Right lobe of liver (tissue), 6 donors: ENCODE results near the gene SLC35C1. TPM values are rescaled to one million over a fixed set of nuclear protein-coding genes. Genes with fewer than 3 reads are reported as not detected.

Experiments
- ATAC-seq, 4 donors: fragments of 200-7000 bp; cut with Tn5 transposase; one replicate each; pipeline ENCODE4 v1.9.1; 2020; ENCODE audit warnings: mild to moderate bottlenecking in 4 of 4, moderate library complexity in 4 of 4
- DNase-seq, 3 donors: peaks; one replicate each; pipeline ENCODE4 v3.0.0-alpha.2; 2020
- H3K27ac ChIP-seq, 3 donors: fragments of 200-600 bp; one replicate each; pipeline ENCODE4 v1.8.0; 2022
- H3K27me3 ChIP-seq, 2 donors: fragments of 200-600 bp; one replicate each; pipeline ENCODE4 v1.8.0; 2022
- H3K36me3 ChIP-seq, 4 donors: fragments of 200-600 bp; sonication (generic) in 1 of 4; one replicate each; pipeline versions ENCODE4 v1.5.1 to v1.8.0; 2017 to 2022; ENCODE audit warnings: control low read depth in 1 of 4
- H3K4me1 ChIP-seq, 4 donors: fragments of 200-600 bp; sonication (generic) in 1 of 4; one replicate each; pipeline versions ENCODE4 v1.5.1 to v1.8.0; 2017 to 2022; ENCODE audit warnings: control low read depth in 1 of 4
- H3K4me3 ChIP-seq, 3 donors: fragments of 200-600 bp; one replicate each; pipeline ENCODE4 v1.8.0; 2022
- H3K9me3 ChIP-seq, 4 donors: fragments of 200-600 bp; sonication (generic) in 1 of 4; one replicate each; pipeline versions ENCODE4 v1.5.1 to v1.8.0; 2017 to 2022; ENCODE audit warnings: control low read depth in 1 of 4
- POLR2A ChIP-seq: fragments of 450-650 bp; IDR thresholded peaks from one replicate; pipeline ENCODE4 v1.6.1; 2017; ENCODE audit warnings: antibody characterized with exemption, mild to moderate bottlenecking
- WGBS: methylation state at CpG from one replicate; pipeline ENCODE4 v1.1.6; 2018; ENCODE audit warnings: low coverage, low lambda C conversion rate; ENCODE audit not compliant: insufficient coverage; ENCODE audit errors: missing lambda C conversion rate; 5-methylcytosine and 5-hydroxymethylcytosine counted together
- intact Hi-C, 2 donors: fragments of 100-400 bp; cut with DNase I; formaldehyde crosslinking; loops; one replicate each; pipeline versions ENCODE4 v1.11.2 to v1.14.1; 2022
- total RNA-seq, 6 experiments: library from RNA; depleted of rRNA in 2 of 6; stranded (reverse); fragments of >200 nt in 2 of 6; fragmentation: NEBNext Ultra II Directional in 3 of 6; extraction: Animal tissue kit (Norgen Biotek cat#: 25700) in 3 of 6; gene quantifications; one replicate each; pipeline versions ENCODE4 v1.1.0 to v1.2.4, GENCODE V29; 2016 to 2023
- TF ChIP-seq, protein P1 (sequence below), 4 donors: fragments of 200-600 bp in 3 of 4; fragments of 450-650 bp in 1 of 4; IDR thresholded peaks; one replicate each; pipeline versions ENCODE4 v1.5.1 to v1.8.0; 2016 to 2022; ENCODE audit warnings: antibody characterized with exemption in 4 of 4, mild to moderate bottlenecking in 2 of 4
- donor health status: DM: no; HTN: yes; CAD: no.
- donor health status: DM: no; HTN: no; CAD: no.
- donor health status: DM: no; HTN: no; CAD: no.
- donor health status: DM: no; HTN: yes; CAD: no.
- donor health status: DM: no; HTN: yes; CAD: no.

Gene SLC35C1
- total RNA-seq, 6 experiments from 2014 or later = 11.6 to 134 (median 83.9) TPM

DNA sequence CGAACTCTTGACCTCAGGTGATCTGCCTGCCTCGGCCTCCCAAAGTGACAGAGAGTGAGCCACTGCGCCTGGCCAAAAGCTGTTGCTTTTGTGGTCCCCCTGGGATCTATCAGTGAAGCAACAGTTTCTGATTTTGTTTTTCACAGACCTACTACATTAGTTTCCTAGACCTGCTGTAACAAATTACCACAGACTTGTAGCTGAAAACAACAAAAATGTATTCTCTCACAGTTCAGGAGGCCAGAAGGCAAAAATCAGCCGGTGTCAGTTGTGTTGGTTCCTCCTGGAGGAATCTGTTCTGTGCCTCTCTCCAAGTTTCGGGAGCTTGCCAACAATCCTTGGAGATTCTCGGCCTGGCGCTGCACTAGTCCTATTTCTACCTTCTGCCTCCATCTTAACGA lies 8.5 kb upstream of the SLC35C1 start:
- H3K27me3 ChIP-seq = no peaks in the 10 kb centered on the region
- no peaks in the 10 kb centered on the region for H3K9me3 ChIP-seq
- intact Hi-C loops = no loop called here
- H3K27ac ChIP-seq = no peak overlapping the region
- H3K36me3 ChIP-seq = no peaks in the 10 kb centered on the region
- no peak overlapping the region for H3K4me3 ChIP-seq
- ATAC-seq (no peak), DNase-seq (peak in 1 of 3 donors; percentile 14)
- H3K4me1 ChIP-seq = peaks cover 0 to 43% (median 19%) of the 10 kb centered on the region in 4 donors
- 84% methylated on average over 2 of the region's 8 CpGs for WGBS
- no peak for TF ChIP-seq POLR2A
- TF ChIP-seq, protein P1, sequence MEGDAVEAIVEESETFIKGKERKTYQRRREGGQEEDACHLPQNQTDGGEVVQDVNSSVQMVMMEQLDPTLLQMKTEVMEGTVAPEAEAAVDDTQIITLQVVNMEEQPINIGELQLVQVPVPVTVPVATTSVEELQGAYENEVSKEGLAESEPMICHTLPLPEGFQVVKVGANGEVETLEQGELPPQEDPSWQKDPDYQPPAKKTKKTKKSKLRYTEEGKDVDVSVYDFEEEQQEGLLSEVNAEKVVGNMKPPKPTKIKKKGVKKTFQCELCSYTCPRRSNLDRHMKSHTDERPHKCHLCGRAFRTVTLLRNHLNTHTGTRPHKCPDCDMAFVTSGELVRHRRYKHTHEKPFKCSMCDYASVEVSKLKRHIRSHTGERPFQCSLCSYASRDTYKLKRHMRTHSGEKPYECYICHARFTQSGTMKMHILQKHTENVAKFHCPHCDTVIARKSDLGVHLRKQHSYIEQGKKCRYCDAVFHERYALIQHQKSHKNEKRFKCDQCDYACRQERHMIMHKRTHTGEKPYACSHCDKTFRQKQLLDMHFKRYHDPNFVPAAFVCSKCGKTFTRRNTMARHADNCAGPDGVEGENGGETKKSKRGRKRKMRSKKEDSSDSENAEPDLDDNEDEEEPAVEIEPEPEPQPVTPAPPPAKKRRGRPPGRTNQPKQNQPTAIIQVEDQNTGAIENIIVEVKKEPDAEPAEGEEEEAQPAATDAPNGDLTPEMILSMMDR (IDR thresholded peaks at IDR 0.05) = no peak

DNA sequence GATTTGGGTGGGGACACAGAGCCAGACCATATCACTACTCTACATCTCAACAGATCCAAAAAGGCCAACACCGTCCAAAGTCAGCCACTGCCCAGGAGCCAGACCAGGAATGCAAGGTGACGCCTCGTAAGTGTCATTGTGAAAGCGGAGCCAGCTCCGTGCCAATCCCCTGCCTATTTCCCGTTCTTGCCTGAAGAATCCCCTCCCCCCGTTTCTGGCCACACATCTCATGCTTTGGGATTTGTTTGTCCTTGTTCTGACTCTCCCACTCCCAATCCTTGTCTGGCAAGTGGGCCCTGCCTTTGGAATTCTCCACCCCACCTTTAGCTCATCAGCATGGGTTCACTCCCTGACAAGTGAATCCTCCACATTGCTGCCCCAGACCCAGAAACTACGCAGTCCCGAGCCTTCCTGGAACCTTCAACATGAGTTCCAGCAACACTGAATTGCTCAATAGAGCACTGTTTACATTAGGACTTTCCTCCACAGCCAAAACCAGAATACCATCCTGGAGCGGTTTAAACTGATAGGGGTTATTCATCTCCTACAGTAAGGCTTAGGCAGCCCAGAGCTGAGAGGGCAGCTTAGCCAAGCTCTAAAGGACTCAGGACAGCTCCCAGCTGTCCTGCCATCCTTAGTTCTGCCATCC lies 6.0 kb upstream of the SLC35C1 start:
- intact Hi-C loops = no loop called here
- Histone ChIP-seq H3K9me3 (no peaks in the 10 kb centered on the region), H3K4me3 (no peak overlapping the region), H3K27me3 (no peaks in the 10 kb centered on the region), H3K4me1 (peaks cover 0 to 40% (median 19%) of the 10 kb centered on the region in 4 donors), H3K27ac (peak overlapping the region; percentile 87 to 94 (median 91)), H3K36me3 (no peaks in the 10 kb centered on the region)
- WGBS = 30% methylated on average over 6 of the region's 10 CpGs
- peak; percentile 78 for TF ChIP-seq POLR2A
- TF ChIP-seq, protein P1 (IDR thresholded peaks at IDR 0.05) = no peak
- ATAC-seq = peak; percentile 66 to 86 (median 82)
- peak; percentile 81 to 88 (median 83) for DNase-seq

DNA sequence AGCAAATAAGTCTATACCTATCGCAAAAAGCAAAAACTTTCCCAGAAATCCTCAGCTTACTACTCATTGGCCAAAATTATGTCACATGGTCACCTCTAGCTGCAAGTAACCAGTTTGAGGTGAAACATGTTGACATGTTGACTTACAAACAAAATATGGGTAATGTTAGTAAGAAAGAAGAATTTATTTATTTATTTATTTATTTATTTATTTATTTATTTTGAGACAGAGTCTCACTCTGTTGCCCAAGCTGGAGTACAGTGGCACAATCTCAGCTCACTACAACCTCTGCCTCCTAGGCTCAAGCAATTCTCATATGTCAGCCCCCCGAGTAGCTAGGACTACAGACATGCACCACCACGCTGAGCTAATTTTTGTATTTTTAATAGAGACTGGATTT lies 5.4 kb upstream of the SLC35C1 start:
- no peaks in the 10 kb centered on the region for H3K9me3 ChIP-seq
- intact Hi-C loops = no loop called here
- no peaks in the 10 kb centered on the region for H3K27me3 ChIP-seq
- WGBS = 63% methylated on average over 3 of the region's 3 CpGs
- H3K27ac ChIP-seq = peak overlapping the region; percentile 87 to 94 (median 91)
- ATAC-seq (no peak), DNase-seq (peak in 1 of 3 donors; percentile 15)
- H3K4me1 ChIP-seq = peaks cover 0 to 35% (median 16%) of the 10 kb centered on the region in 4 donors
- TF ChIP-seq POLR2A = no peak
- TF ChIP-seq, protein P1 (IDR thresholded peaks at IDR 0.05) = no peak
- H3K36me3 ChIP-seq = no peaks in the 10 kb centered on the region
- H3K4me3 ChIP-seq = no peak overlapping the region

DNA sequence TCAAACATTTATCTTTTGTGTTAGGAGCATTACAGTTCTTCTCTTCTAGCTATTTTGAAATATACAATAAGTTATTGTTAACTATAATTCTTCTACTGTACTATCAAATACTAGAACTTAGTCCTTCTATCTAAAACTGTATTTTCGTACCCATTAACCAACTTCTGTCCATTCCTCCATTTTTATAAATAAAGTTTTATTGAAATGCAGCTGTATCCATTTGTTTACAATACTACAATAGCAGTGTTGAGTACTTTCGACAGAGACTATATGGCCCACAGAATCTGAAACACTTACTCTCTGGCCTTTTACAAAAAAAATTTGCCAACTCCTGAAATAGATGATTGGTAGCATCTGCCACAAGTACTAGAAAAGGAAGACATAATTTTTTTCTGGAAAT lies 4.7 kb upstream of the SLC35C1 start:
- H3K36me3 ChIP-seq = no peaks in the 10 kb centered on the region
- 95% methylated on average over 2 of the region's 2 CpGs for WGBS
- no peak for ATAC-seq

More for the DNA sequence above, 4.7 kb upstream of the SLC35C1 start:
- Histone ChIP-seq H3K9me3 (no peaks in the 10 kb centered on the region), H3K4me3 (no peak overlapping the region), H3K4me1 (peaks cover 0 to 33% (median 16%) of the 10 kb centered on the region in 4 donors), H3K27me3 (no peaks in the 10 kb centered on the region), H3K27ac (peak overlapping the region in 2 of 3 donors; percentile 87 to 91)
- no peak for DNase-seq
- intact Hi-C loops = no loop called here
- TF ChIP-seq POLR2A = no peak
- TF ChIP-seq, protein P1 (IDR thresholded peaks at IDR 0.05) = no peak
